Left lung (tissue), 10 donors: Measurements from ENCODE around the gene SLC4A9. TPM values are rescaled to one million over a fixed set of nuclear protein-coding genes. Genes with fewer than 3 reads are reported as not detected.

Experiments used
- ATAC-seq: fragments of 200-7000 bp; cut with Tn5 transposase; one replicate; pipeline ENCODE4 v1.9.1; 2020; ENCODE audit warnings: moderate library complexity
- DNase-seq, 4 donors: peaks; one replicate each; pipeline ENCODE4 v3.0.0-alpha.2; 2013 to 2020
- H3K27ac ChIP-seq, 2 donors: fragments of 200-600 bp; sonication (generic) in 1 of 2; one replicate each; pipeline versions ENCODE4 v1.5.0 to v1.8.0; 2020 to 2021
- H3K27me3 ChIP-seq, 2 donors: fragments of 200-600 bp; sonication (generic) in 1 of 2; one replicate each; pipeline versions ENCODE4 v1.5.0 to v1.8.0; 2020 to 2021
- H3K36me3 ChIP-seq, 2 donors: fragments of 200-600 bp; sonication (generic) in 1 of 2; one replicate each; pipeline versions ENCODE4 v1.5.0 to v1.8.0; 2020 to 2021
- H3K4me1 ChIP-seq, 2 donors: fragments of 200-600 bp; one replicate each; pipeline ENCODE4 v1.8.0; 2021
- H3K4me3 ChIP-seq, 2 donors: fragments of 200-600 bp; sonication (generic) in 1 of 2; one replicate each; pipeline versions ENCODE4 v1.5.0 to v1.8.0; 2020 to 2021; ENCODE audit warnings: mild to moderate bottlenecking in 1 of 2
- H3K9me3 ChIP-seq, 2 donors: fragments of 200-600 bp; sonication (generic) in 1 of 2; one replicate each; pipeline versions ENCODE4 v1.5.0 to v1.8.0; 2020 to 2021
- intact Hi-C, 2 donors: fragments of 100-400 bp; cut with DNase I; formaldehyde crosslinking; loops; one replicate each; pipeline versions ENCODE4 v1.11.2 to v1.14.2; 2022
- polyA plus RNA-seq, 6 donors: library from polyadenylated mRNA; unstranded; fragments of 120-200 nt; gene quantifications; one replicate each; pipeline ENCODE4 v1.2.1, GENCODE V29; 2013; ENCODE audit not compliant: insufficient read length in 6 of 6
- total RNA-seq, 2 donors: library from RNA; stranded (reverse); fragmentation: NEBNext Ultra II Directional; extraction: Animal tissue kit (Norgen Biotek cat#: 25700); gene quantifications; one replicate each; pipeline ENCODE4 v1.2.1, GENCODE V29; 2021
- TF ChIP-seq, protein P1 (sequence below), 2 donors: fragments of 200-600 bp; sonication (generic) in 1 of 2; IDR thresholded peaks; one replicate each; pipeline versions ENCODE4 v1.5.0 to v1.8.0; 2021; ENCODE audit warnings: antibody characterized with exemption in 2 of 2
- donor health status: DM: no; HTN: yes; CAD: no.
- donor health status: DM: no; HTN: no; CAD: no.

SLC4A9 gene
- total and polyA plus RNA-seq, 8 donors = 0.09 to 0.44 (median 0.11) TPM; not detected in 4

- ATAC-seq = no peak
- TF ChIP-seq, protein P1, sequence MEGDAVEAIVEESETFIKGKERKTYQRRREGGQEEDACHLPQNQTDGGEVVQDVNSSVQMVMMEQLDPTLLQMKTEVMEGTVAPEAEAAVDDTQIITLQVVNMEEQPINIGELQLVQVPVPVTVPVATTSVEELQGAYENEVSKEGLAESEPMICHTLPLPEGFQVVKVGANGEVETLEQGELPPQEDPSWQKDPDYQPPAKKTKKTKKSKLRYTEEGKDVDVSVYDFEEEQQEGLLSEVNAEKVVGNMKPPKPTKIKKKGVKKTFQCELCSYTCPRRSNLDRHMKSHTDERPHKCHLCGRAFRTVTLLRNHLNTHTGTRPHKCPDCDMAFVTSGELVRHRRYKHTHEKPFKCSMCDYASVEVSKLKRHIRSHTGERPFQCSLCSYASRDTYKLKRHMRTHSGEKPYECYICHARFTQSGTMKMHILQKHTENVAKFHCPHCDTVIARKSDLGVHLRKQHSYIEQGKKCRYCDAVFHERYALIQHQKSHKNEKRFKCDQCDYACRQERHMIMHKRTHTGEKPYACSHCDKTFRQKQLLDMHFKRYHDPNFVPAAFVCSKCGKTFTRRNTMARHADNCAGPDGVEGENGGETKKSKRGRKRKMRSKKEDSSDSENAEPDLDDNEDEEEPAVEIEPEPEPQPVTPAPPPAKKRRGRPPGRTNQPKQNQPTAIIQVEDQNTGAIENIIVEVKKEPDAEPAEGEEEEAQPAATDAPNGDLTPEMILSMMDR (IDR thresholded peaks at IDR 0.05) = no peak
- no peaks in the 10 kb centered on the region for H3K27me3 ChIP-seq
- no peaks in the 10 kb centered on the region for H3K9me3 ChIP-seq
- no peak for DNase-seq
- H3K36me3 ChIP-seq = peaks cover 0 to 30% of the 10 kb centered on the region in 2 donors
- H3K4me3 ChIP-seq = no peak overlapping the region
- intact Hi-C loops = no loop called here
- H3K27ac ChIP-seq = peak overlapping the region in 1 of 2 donors; percentile 6
- H3K4me1 ChIP-seq = peaks cover 17 to 23% of the 10 kb centered on the region in 2 donors
Observed at GRCh38 chr5:140329739-140330481, 30.1 kb upstream of the SLC4A9 start.

GRCh38 chr5:140331638-140332037 is 28.4 kb upstream of the SLC4A9 start:
- H3K36me3 ChIP-seq = peaks cover 0 to 45% of the 10 kb centered on the region in 2 donors
- TF ChIP-seq, protein P1 (IDR thresholded peaks at IDR 0.05) = no peak
- H3K4me1 ChIP-seq = peaks cover 11 to 22% of the 10 kb centered on the region in 2 donors
- no peak overlapping the region for H3K4me3 ChIP-seq
- no peak overlapping the region for H3K27ac ChIP-seq
- H3K9me3 ChIP-seq = no peaks in the 10 kb centered on the region
- intact Hi-C loops = no loop called here
- no peak for DNase-seq
- no peaks in the 10 kb centered on the region for H3K27me3 ChIP-seq
- no peak for ATAC-seq

GRCh38 chr5:140336388-140336787 is 23.6 kb upstream of the SLC4A9 start:
- Histone ChIP-seq H3K27ac (peak overlapping the region in 1 of 2 donors; percentile 14), H3K27me3 (no peaks in the 10 kb centered on the region), H3K9me3 (no peaks in the 10 kb centered on the region), H3K36me3 (peaks cover 0 to 72% of the 10 kb centered on the region in 2 donors), H3K4me3 (no peak overlapping the region), H3K4me1 (peaks cover 0 to 47% of the 10 kb centered on the region in 2 donors)
- TF ChIP-seq, protein P1 (IDR thresholded peaks at IDR 0.05) = no peak
- intact Hi-C loops = no loop called here
- ATAC-seq (peak; percentile 21), DNase-seq (peak in 2 of 4 donors; percentile 4 to 67)

GRCh38 chr5:140337880-140338279 is 22.1 kb upstream of the SLC4A9 start:
- TF ChIP-seq, protein P1 (IDR thresholded peaks at IDR 0.05) = no peak
- DNase-seq (no peak), ATAC-seq (no peak)
- Histone ChIP-seq H3K27ac (no peak overlapping the region), H3K4me3 (no peak overlapping the region), H3K9me3 (no peaks in the 10 kb centered on the region), H3K27me3 (no peaks in the 10 kb centered on the region), H3K4me1 (peaks cover 0 to 61% of the 10 kb centered on the region in 2 donors), H3K36me3 (peaks cover 0 to 72% of the 10 kb centered on the region in 2 donors)
- intact Hi-C loops = no loop called here

GRCh38 chr5:140338336-140338735 is 21.7 kb upstream of the SLC4A9 start:
- no peaks in the 10 kb centered on the region for H3K9me3 ChIP-seq
- no peak for DNase-seq
- H3K4me1 ChIP-seq = peaks cover 0 to 66% of the 10 kb centered on the region in 2 donors
- TF ChIP-seq, protein P1 (IDR thresholded peaks at IDR 0.05) = no peak
- intact Hi-C loops = no loop called here
- ATAC-seq = no peak
- no peaks in the 10 kb centered on the region for H3K27me3 ChIP-seq
- H3K27ac ChIP-seq = no peak overlapping the region
- H3K4me3 ChIP-seq = no peak overlapping the region
- peaks cover 0 to 68% of the 10 kb centered on the region in 2 donors for H3K36me3 ChIP-seq
